ENCODE measurements around the gene DYNLRB1. TPM values are rescaled to one million over a fixed set of nuclear protein-coding genes. Genes with fewer than 3 reads are reported as not detected.
"Not testable (repeated sequence)": the region's sequence is repeated elsewhere in the genome, so short reads cannot be mapped to it uniquely, and the experiment has no call there.

Gene DYNLRB1
- total RNA-seq, result 100 to 1,000 TPM; 134 to 163 (median 151) TPM
- 289 TPM for polyA plus RNA-seq
- long read RNA-seq, donor 1, transcript DYNLRB1-202 (4 exons, 675 nt), result major isoform, 22 of 34 reads
- long read RNA-seq, donor 1, partial matches to known transcripts, result 6 of 34 reads
- long read RNA-seq, donor 1, other reads (novel, unspliced or antisense), result 6 of 34 reads
- long read RNA-seq, donor 2, transcript DYNLRB1-202 (4 exons, 675 nt), result major isoform, 22 of 28 reads
- long read RNA-seq, donor 2, partial matches to known transcripts, result 4 of 28 reads
- long read RNA-seq, donor 2, other reads (novel, unspliced or antisense), result 2 of 28 reads
- long read RNA-seq, donor 3, transcript DYNLRB1-202 (4 exons, 675 nt), result major isoform, 16 of 21 reads
- long read RNA-seq, donor 3, partial matches to known transcripts, result 3 of 21 reads
- long read RNA-seq, donor 3, other reads (novel, unspliced or antisense), result 2 of 21 reads
- long read RNA-seq, donor 4, transcript DYNLRB1-202 (4 exons, 675 nt), result major isoform, 26 of 32 reads
- long read RNA-seq, donor 4, partial matches to known transcripts, result 4 of 32 reads
- long read RNA-seq, donor 4, other reads (novel, unspliced or antisense), result 2 of 32 reads

- H3K9me3 ChIP-seq (ENCODE audit: control insufficient read depth, low read length), result no peaks in the 10 kb centered on the region
- under 1% methylated on average over 59 of the region's 59 CpGs for WGBS
- peak within 1 kb of the TSS; percentile 96 for H3K27ac ChIP-seq (ENCODE audit: low read length)
- peak; percentile 96 for ATAC-seq
- peak within 1 kb of the TSS; percentile 83 for H3K4me3 ChIP-seq (ENCODE audit: low read length)
- peaks cover 5% of the 10 kb centered on the region for H3K4me1 ChIP-seq (ENCODE audit: control insufficient read depth, insufficient read depth, low read length)
- intact Hi-C loops (cut with DNase I), result no loop called here
- peak; percentile 98 for DNase-seq
- H3K27me3 ChIP-seq (ENCODE audit: control insufficient read depth, insufficient read depth), result no peaks in the 10 kb centered on the region
These were observed at the start of gene DYNLRB1 for GRCh38 chr20:34516247-34517113. TSS of gene DYNLRB1 (plus strand) at chr20:34516422. CDS start at chr20:34516459, 37 bp downstream.

- Histone ChIP-seq H3K4me1 (ENCODE audit: control insufficient read depth, insufficient read depth, low read length) (no peaks in the 10 kb centered on the region), H3K27me3 (ENCODE audit: control insufficient read depth, insufficient read depth) (no peaks in the 10 kb centered on the region), H3K9me3 (ENCODE audit: control insufficient read depth, low read length) (no peaks in the 10 kb centered on the region), H3K27ac (ENCODE audit: low read length) (no peak overlapping the region), H3K4me3 (ENCODE audit: low read length) (no peak overlapping the region)
- intact Hi-C loops (cut with DNase I), result no loop called here
- ATAC-seq (no peak), DNase-seq (no peak)
- 61% methylated on average over 1 of the region's 1 CpG for WGBS
These were observed 47.3 kb upstream of the DYNLRB1 start for GRCh38 chr20:34468951-34469350.

- H3K9me3 ChIP-seq (ENCODE audit: control insufficient read depth, low read length), result no peaks in the 10 kb centered on the region
- WGBS, result 58% methylated on average over 6 of the region's 6 CpGs
- ATAC-seq (peak; percentile 70 to 87), DNase-seq (no peak)
- no peak overlapping the region for H3K27ac ChIP-seq (ENCODE audit: low read length)
- intact Hi-C loops (cut with DNase I), result loop anchor here in 3 of 4 donors (5.0 to 10.0 kb wide), 2 partner anchors 158 to 160 kb away; no protein-coding TSS in a partner anchor
- no peaks in the 10 kb centered on the region for H3K4me1 ChIP-seq (ENCODE audit: control insufficient read depth, insufficient read depth, low read length)
- no peak overlapping the region for H3K4me3 ChIP-seq (ENCODE audit: low read length)
- H3K27me3 ChIP-seq (ENCODE audit: control insufficient read depth, insufficient read depth), result no peaks in the 10 kb centered on the region
These were observed 43.8 kb upstream of the DYNLRB1 start for GRCh38 chr20:34472246-34472925.

- 55% methylated on average over 5 of the region's 5 CpGs for WGBS
These were observed 42.8 kb upstream of the DYNLRB1 start for GRCh38 chr20:34473262-34473883.

GRCh38 chr20:34475979-34476736 lies 40.1 kb upstream of the DYNLRB1 start:
- ATAC-seq, result peak; percentile 94 to 95
- intact Hi-C loops (cut with DNase I), result loop anchor here in 3 of 4 donors (1.0 to 10.0 kb wide), 2 partner anchors 161 to 164 kb away; no protein-coding TSS in a partner anchor
- H3K27ac ChIP-seq (ENCODE audit: low read length), result peak overlapping the region; percentile 2

More at GRCh38 chr20:34473262-34473883, 42.8 kb upstream of the DYNLRB1 start:
- peak; percentile 81 to 84 for ATAC-seq
- peak; percentile 42 to 78 (median 77) for DNase-seq
- Histone ChIP-seq H3K27me3 (ENCODE audit: control insufficient read depth, insufficient read depth) (no peaks in the 10 kb centered on the region), H3K9me3 (ENCODE audit: control insufficient read depth, low read length) (no peaks in the 10 kb centered on the region), H3K27ac (ENCODE audit: low read length) (no peak overlapping the region), H3K4me1 (ENCODE audit: control insufficient read depth, insufficient read depth, low read length) (no peaks in the 10 kb centered on the region), H3K4me3 (ENCODE audit: low read length) (no peak overlapping the region)
- intact Hi-C loops (cut with DNase I), result loop anchor here in 3 of 4 donors (5.0 to 10.0 kb wide), 2 partner anchors 159 to 161 kb away; no protein-coding TSS in a partner anchor

GRCh38 chr20:34479627-34480026 lies 36.6 kb upstream of the DYNLRB1 start:
- WGBS, result 91% methylated on average over 4 of the region's 4 CpGs
- Histone ChIP-seq H3K27ac (ENCODE audit: low read length) (no peak overlapping the region), H3K27me3 (ENCODE audit: control insufficient read depth, insufficient read depth) (no peaks in the 10 kb centered on the region), H3K4me1 (ENCODE audit: control insufficient read depth, insufficient read depth, low read length) (no peaks in the 10 kb centered on the region), H3K9me3 (ENCODE audit: control insufficient read depth, low read length) (no peaks in the 10 kb centered on the region), H3K4me3 (ENCODE audit: low read length) (no peak overlapping the region)
- DNase-seq (no peak), ATAC-seq (no peak)
- intact Hi-C loops (cut with DNase I), result loop anchor here in 2 of 4 donors (10.0 kb wide), 1 partner anchor 165 kb away; no protein-coding TSS in a partner anchor

More at GRCh38 chr20:34475979-34476736, 40.1 kb upstream of the DYNLRB1 start:
- Histone ChIP-seq H3K4me3 (ENCODE audit: low read length) (no peak overlapping the region), H3K9me3 (ENCODE audit: control insufficient read depth, low read length) (no peaks in the 10 kb centered on the region), H3K4me1 (ENCODE audit: control insufficient read depth, insufficient read depth, low read length) (no peaks in the 10 kb centered on the region), H3K27me3 (ENCODE audit: control insufficient read depth, insufficient read depth) (no peaks in the 10 kb centered on the region)
- DNase-seq, result peak; percentile 63 to 86 (median 84)
- WGBS, result 22% methylated on average over 38 of the region's 38 CpGs

GRCh38 chr20:34482154-34482553 lies 34.1 kb upstream of the DYNLRB1 start:
- H3K27me3 ChIP-seq (ENCODE audit: control insufficient read depth, insufficient read depth); intact Hi-C loops (cut with DNase I); H3K9me3 ChIP-seq (ENCODE audit: control insufficient read depth, low read length); H3K4me1 ChIP-seq (ENCODE audit: control insufficient read depth, insufficient read depth, low read length); H3K27ac ChIP-seq (ENCODE audit: low read length); H3K4me3 ChIP-seq (ENCODE audit: low read length); ATAC-seq; DNase-seq: not testable (repeated sequence)
- WGBS, result 98% methylated on average over 1 of the region's 1 CpG

GRCh38 chr20:34483585-34484220 lies 32.5 kb upstream of the DYNLRB1 start:
- ATAC-seq, result not testable (repeated sequence)
- 95% methylated on average over 3 of the region's 3 CpGs for WGBS

GRCh38 chr20:34485068-34485634 lies 31.1 kb upstream of the DYNLRB1 start:
- ATAC-seq (no peak), DNase-seq (no peak)
- H3K27ac ChIP-seq (ENCODE audit: low read length), result no peak overlapping the region
- intact Hi-C loops (cut with DNase I), result no loop called here
- WGBS, result 82% methylated on average over 4 of the region's 4 CpGs
- no peak overlapping the region for H3K4me3 ChIP-seq (ENCODE audit: low read length)
- no peaks in the 10 kb centered on the region for H3K4me1 ChIP-seq (ENCODE audit: control insufficient read depth, insufficient read depth, low read length)
- H3K9me3 ChIP-seq (ENCODE audit: control insufficient read depth, low read length), result no peaks in the 10 kb centered on the region
- H3K27me3 ChIP-seq (ENCODE audit: control insufficient read depth, insufficient read depth), result no peaks in the 10 kb centered on the region

More at GRCh38 chr20:34483585-34484220, 32.5 kb upstream of the DYNLRB1 start:
- H3K9me3 ChIP-seq (ENCODE audit: control insufficient read depth, low read length); intact Hi-C loops (cut with DNase I); DNase-seq; H3K4me1 ChIP-seq (ENCODE audit: control insufficient read depth, insufficient read depth, low read length); H3K27me3 ChIP-seq (ENCODE audit: control insufficient read depth, insufficient read depth); H3K4me3 ChIP-seq (ENCODE audit: low read length); H3K27ac ChIP-seq (ENCODE audit: low read length): not testable (repeated sequence)
